MG63 (cell line): Measurements from ENCODE around the gene CDH23. TPM values are rescaled to one million over a fixed set of nuclear protein-coding genes. Genes with fewer than 3 reads are reported as not detected.

Experiments
- DNase-seq: peaks from one replicate; pipeline ENCODE4 v3.0.0-alpha.2; 2020
- H3K27me3 ChIP-seq: fragments of 250-450 bp; sonication (Bioruptor Pico); 2 replicates; pipeline ENCODE4 v1.5.1; 2020; ENCODE audit warnings: mild to moderate bottlenecking, moderate library complexity
- H3K36me3 ChIP-seq: fragments of 250-450 bp; sonication (Bioruptor Pico); 2 replicates; pipeline ENCODE4 v1.5.1; 2020; ENCODE audit warnings: mild to moderate bottlenecking, moderate library complexity
- H3K4me3 ChIP-seq: fragments of 250-450 bp; sonication (Bioruptor Pico); 2 replicates; pipeline ENCODE4 v1.5.1; 2020; ENCODE audit warnings: mild to moderate bottlenecking, moderate library complexity
- H3K9me3 ChIP-seq: fragments of 250-450 bp; sonication (Bioruptor Pico); 2 replicates; pipeline ENCODE4 v1.5.1; 2020; ENCODE audit warnings: mild to moderate bottlenecking, moderate library complexity
- total RNA-seq: library from RNA; depleted of rRNA; stranded (reverse); fragments of >200 nt; shearing (Covaris generic); gene quantifications from 2 replicates; pipeline ENCODE4 v1.2.3, GENCODE V29; 2014; ENCODE audit warnings: low replicate concordance

Gene CDH23
- total RNA-seq, 1 experiment from 2014 or later = 0.07 TPM

GRCh38 chr10:71573562-71574518 lies 177.1 kb downstream of the CDH23 start:
- DNase-seq = no peak
- no peaks in the 10 kb centered on the region for H3K27me3 ChIP-seq
- H3K36me3 ChIP-seq = no peaks in the 10 kb centered on the region
- no peaks in the 10 kb centered on the region for H3K9me3 ChIP-seq
- H3K4me3 ChIP-seq = no peak overlapping the region

- DNase-seq = peak; percentile 62
- H3K27me3 ChIP-seq = no peaks in the 10 kb centered on the region
- H3K9me3 ChIP-seq = no peaks in the 10 kb centered on the region
- no peak overlapping the region for H3K4me3 ChIP-seq
- no peaks in the 10 kb centered on the region for H3K36me3 ChIP-seq
These were observed 178.7 kb downstream of the CDH23 start for GRCh38 chr10:71575451-71575850.

- no peak for DNase-seq
- H3K27me3 ChIP-seq = no peaks in the 10 kb centered on the region
- H3K36me3 ChIP-seq = no peaks in the 10 kb centered on the region
- no peak overlapping the region for H3K4me3 ChIP-seq
- H3K9me3 ChIP-seq = no peaks in the 10 kb centered on the region
These were observed 179.4 kb downstream of the CDH23 start for GRCh38 chr10:71575934-71576801.

- H3K36me3 ChIP-seq = no peaks in the 10 kb centered on the region
- no peaks in the 10 kb centered on the region for H3K9me3 ChIP-seq
- no peak overlapping the region for H3K4me3 ChIP-seq
- no peaks in the 10 kb centered on the region for H3K27me3 ChIP-seq
- no peak for DNase-seq
These were observed 180.1 kb downstream of the CDH23 start for GRCh38 chr10:71576842-71577241.

GRCh38 chr10:71577345-71577744 lies 180.6 kb downstream of the CDH23 start:
- Histone ChIP-seq H3K27me3 (no peaks in the 10 kb centered on the region), H3K9me3 (no peaks in the 10 kb centered on the region), H3K36me3 (no peaks in the 10 kb centered on the region), H3K4me3 (no peak overlapping the region)
- DNase-seq = no peak

GRCh38 chr10:71578069-71578468 lies 181.3 kb downstream of the CDH23 start:
- Histone ChIP-seq H3K9me3 (no peaks in the 10 kb centered on the region), H3K36me3 (no peaks in the 10 kb centered on the region), H3K4me3 (no peak overlapping the region), H3K27me3 (no peaks in the 10 kb centered on the region)
- no peak for DNase-seq

- no peaks in the 10 kb centered on the region for H3K9me3 ChIP-seq
- no peak for DNase-seq
- no peaks in the 10 kb centered on the region for H3K36me3 ChIP-seq
- H3K27me3 ChIP-seq = no peaks in the 10 kb centered on the region
- no peak overlapping the region for H3K4me3 ChIP-seq
These were observed 182.9 kb downstream of the CDH23 start for GRCh38 chr10:71579668-71580067.

GRCh38 chr10:71580415-71580814 lies 183.7 kb downstream of the CDH23 start:
- H3K36me3 ChIP-seq = no peaks in the 10 kb centered on the region
- no peak for DNase-seq
- no peak overlapping the region for H3K4me3 ChIP-seq
- H3K9me3 ChIP-seq = no peaks in the 10 kb centered on the region
- H3K27me3 ChIP-seq = no peaks in the 10 kb centered on the region

- H3K36me3 ChIP-seq = no peaks in the 10 kb centered on the region
- no peaks in the 10 kb centered on the region for H3K9me3 ChIP-seq
- no peaks in the 10 kb centered on the region for H3K27me3 ChIP-seq
- DNase-seq = no peak
- H3K4me3 ChIP-seq = no peak overlapping the region
These were observed 184.2 kb downstream of the CDH23 start for GRCh38 chr10:71580926-71581325.

GRCh38 chr10:71581376-71581775 lies 184.7 kb downstream of the CDH23 start:
- DNase-seq = no peak
- Histone ChIP-seq H3K36me3 (no peaks in the 10 kb centered on the region), H3K4me3 (no peak overlapping the region), H3K27me3 (no peaks in the 10 kb centered on the region), H3K9me3 (no peaks in the 10 kb centered on the region)

- no peak for DNase-seq
- H3K27me3 ChIP-seq = no peaks in the 10 kb centered on the region
These were observed 185.3 kb downstream of the CDH23 start for GRCh38 chr10:71582019-71582418.

GRCh38 chr10:71582506-71583475 lies 186.1 kb downstream of the CDH23 start:
- Histone ChIP-seq H3K9me3 (no peaks in the 10 kb centered on the region), H3K27me3 (no peaks in the 10 kb centered on the region; the same call in 1 of the 2 replicates), H3K36me3 (no peaks in the 10 kb centered on the region), H3K4me3 (no peak overlapping the region)
- DNase-seq = no peak

More at GRCh38 chr10:71582019-71582418, 185.3 kb downstream of the CDH23 start:
- Histone ChIP-seq H3K9me3 (no peaks in the 10 kb centered on the region), H3K4me3 (no peak overlapping the region), H3K36me3 (no peaks in the 10 kb centered on the region)

- Histone ChIP-seq H3K4me3 (no peak overlapping the region), H3K36me3 (no peaks in the 10 kb centered on the region), H3K27me3 (no peaks in the 10 kb centered on the region; the same call in 1 of the 2 replicates), H3K9me3 (no peaks in the 10 kb centered on the region)
- no peak for DNase-seq
These were observed 187.7 kb downstream of the CDH23 start for GRCh38 chr10:71584461-71584860.

GRCh38 chr10:71584902-71585563 lies 188.3 kb downstream of the CDH23 start:
- Histone ChIP-seq H3K9me3 (no peaks in the 10 kb centered on the region), H3K27me3 (no peaks in the 10 kb centered on the region; the same call in 1 of the 2 replicates), H3K4me3 (no peak overlapping the region), H3K36me3 (no peaks in the 10 kb centered on the region)
- no peak for DNase-seq

GRCh38 chr10:71585564-71586290 lies 189.0 kb downstream of the CDH23 start:
- Histone ChIP-seq H3K27me3 (no peaks in the 10 kb centered on the region; the same call in 1 of the 2 replicates), H3K9me3 (no peaks in the 10 kb centered on the region), H3K4me3 (no peak overlapping the region), H3K36me3 (no peaks in the 10 kb centered on the region)
- no peak for DNase-seq
